HEK293T (cell line): ENCODE results near the gene CRX.
"Not testable (repeated sequence)": the region's sequence is repeated elsewhere in the genome, so short reads cannot be mapped to it uniquely, and the experiment has no call there.

Source experiments
- ARNT ChIP-seq: fragments of 450-650 bp; IDR thresholded peaks from 2 replicates; pipeline ENCODE4 v1.6.1; 2017; ENCODE audit warnings: mild to moderate bottlenecking
- ELF4 ChIP-seq: fragments of 450-650 bp; IDR thresholded peaks from 2 replicates; pipeline ENCODE4 v1.6.1; 2017; ENCODE audit warnings: antibody characterized with exemption
- FOXK2 ChIP-seq: fragments of 450-650 bp; IDR thresholded peaks from 2 replicates; pipeline ENCODE4 v1.6.1; 2016; ENCODE audit warnings: mild to moderate bottlenecking
- FOXM1 ChIP-seq: fragments of 450-650 bp; IDR thresholded peaks from 2 replicates; pipeline ENCODE4 v1.6.1; 2017; ENCODE audit warnings: mild to moderate bottlenecking, borderline replicate concordance
- NFRKB ChIP-seq: fragments of 450-650 bp; IDR thresholded peaks from 2 replicates; pipeline ENCODE4 v1.6.1; 2016; ENCODE audit warnings: mild to moderate bottlenecking, moderate library complexity
- PKNOX1 ChIP-seq: fragments of 450-650 bp; IDR thresholded peaks from 2 replicates; pipeline ENCODE4 v1.6.1; 2016
- SP1 ChIP-seq: fragments of 450-650 bp; IDR thresholded peaks from 2 replicates; pipeline ENCODE4 v1.6.1; 2017

GRCh38 chr19:47858646-47859285 is 37.0 kb downstream of the CRX start, which contains the start of gene TPRX2:
- TF ChIP-seq SP1, ARNT, NFRKB, PKNOX1, ELF4, FOXK2, FOXM1: not testable (repeated sequence)
